Sciatic nerve (tissue), 2 donors: Measurements from ENCODE around the gene PPP2R5C. TPM values are rescaled to one million over a fixed set of nuclear protein-coding genes. Genes with fewer than 3 reads are reported as not detected.

ENCODE experiments used
- ATAC-seq: fragments of 200-7000 bp; cut with Tn5 transposase; one replicate; pipeline ENCODE4 v1.9.1; 2020; ENCODE audit warnings: mild to moderate bottlenecking, moderate library complexity
- DNase-seq: peaks from one replicate; pipeline ENCODE4 v3.0.0-alpha.2; 2020; ENCODE audit warnings: low spot score
- intact Hi-C: fragments of 100-400 bp; cut with DNase I; formaldehyde crosslinking; loops from one replicate; pipeline ENCODE4 v1.14.2; 2022
- total RNA-seq: library from RNA; stranded (reverse); fragmentation: NEBNext Ultra II Directional; extraction: Animal tissue kit (Norgen Biotek cat#: 25700); gene quantifications from one replicate; pipeline ENCODE4 v1.2.1, GENCODE V29; 2021
- donor health status: DM: no; HTN: no; CAD: no.
- donor health status: DM: no; HTN: no; CAD: no.

Gene PPP2R5C
- total RNA-seq, 1 donor from 2014 or later, result 144 TPM

DNA sequence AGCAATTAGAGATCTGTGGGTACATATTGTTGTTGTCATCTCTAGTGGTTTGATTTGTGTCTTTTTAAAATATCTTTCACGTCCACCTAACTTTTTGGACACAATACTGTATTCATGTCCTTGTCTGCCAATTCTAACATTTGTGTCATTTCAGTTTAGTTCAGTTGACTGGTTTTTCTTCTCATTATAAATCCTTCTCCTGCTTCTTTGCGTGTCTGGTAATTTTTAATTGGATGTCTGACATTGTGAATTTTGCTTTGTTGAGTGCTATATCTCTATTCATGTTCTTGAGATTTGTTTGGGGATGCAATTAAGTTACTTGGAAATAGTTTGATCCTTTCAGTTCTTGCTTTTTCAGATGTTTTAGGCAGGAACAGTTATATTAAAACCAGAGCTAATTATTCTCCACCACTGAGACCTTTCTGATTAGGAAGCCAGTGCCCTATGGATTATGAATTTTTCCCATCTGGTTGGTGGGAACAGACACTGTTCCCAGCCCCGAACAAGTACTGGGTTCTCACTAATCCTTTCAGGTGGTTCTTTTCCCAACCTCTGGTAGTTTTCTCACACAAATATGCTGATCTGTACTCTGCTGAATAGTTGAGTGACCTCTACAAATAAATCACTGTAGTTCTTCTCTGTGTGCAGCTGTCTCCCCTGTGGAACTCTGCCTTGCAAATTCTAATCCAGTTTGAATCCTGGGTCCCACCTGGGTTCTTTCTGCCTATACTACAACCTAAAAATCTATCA, 111.7 kb downstream of the PPP2R5C start:
- intact Hi-C loops, result no loop called here
- ATAC-seq, result no peak

DNA sequence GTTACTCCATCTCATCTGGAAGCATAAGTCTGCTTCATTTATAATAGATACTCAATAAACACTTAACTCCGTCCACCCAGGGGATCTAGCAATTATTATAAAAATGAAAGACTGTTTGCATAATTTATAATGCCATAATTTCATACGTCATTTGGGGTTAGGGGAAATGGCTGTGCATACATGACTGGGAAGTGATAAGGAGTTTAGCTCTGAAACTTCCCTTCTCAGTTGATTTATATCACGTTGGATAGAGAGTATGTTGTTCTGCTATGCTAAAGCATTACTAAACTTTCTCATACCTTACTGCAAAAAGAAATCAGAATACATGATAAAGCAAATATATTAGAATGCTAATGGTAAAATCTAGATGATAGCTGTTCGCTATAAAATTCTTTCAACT, 112.5 kb downstream of the PPP2R5C start:
- ATAC-seq, result no peak
- intact Hi-C loops, result no loop called here
- no peak for DNase-seq

More for the DNA sequence above, 111.7 kb downstream of the PPP2R5C start:
- DNase-seq, result no peak

DNA sequence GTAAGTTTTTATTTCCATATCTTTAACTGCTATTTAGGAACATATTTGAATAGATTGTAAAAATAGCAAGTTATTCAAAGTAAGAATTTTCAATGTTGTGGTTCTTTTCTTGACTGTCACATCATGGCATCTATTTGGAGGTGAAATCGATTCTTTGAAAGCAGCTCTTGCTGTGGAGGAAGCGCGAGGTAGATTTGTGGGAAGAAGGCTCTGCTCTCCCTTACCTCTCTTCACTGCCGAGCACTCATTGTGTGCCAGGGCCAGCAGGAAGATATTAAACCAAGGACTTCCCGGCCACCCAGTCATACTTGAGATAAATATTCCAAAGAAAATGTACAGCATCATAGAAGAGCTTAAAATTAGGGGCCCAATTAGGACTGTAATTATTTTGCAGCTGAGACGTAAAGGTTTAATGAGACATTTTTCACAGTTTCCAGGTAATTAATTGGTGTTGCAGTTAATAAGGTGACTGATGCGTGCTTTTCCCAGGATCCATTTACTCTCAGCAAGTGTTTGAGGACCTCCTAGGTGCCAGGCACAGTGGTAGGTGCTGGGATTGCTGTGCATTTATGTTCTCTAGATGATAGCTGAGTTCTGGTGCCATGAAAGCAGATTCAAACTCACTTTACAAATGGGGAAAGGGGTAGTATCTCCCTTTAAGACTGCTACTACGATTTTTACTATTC, 113.7 kb downstream of the PPP2R5C start:
- intact Hi-C loops, result no loop called here
- DNase-seq (no peak), ATAC-seq (no peak)

DNA sequence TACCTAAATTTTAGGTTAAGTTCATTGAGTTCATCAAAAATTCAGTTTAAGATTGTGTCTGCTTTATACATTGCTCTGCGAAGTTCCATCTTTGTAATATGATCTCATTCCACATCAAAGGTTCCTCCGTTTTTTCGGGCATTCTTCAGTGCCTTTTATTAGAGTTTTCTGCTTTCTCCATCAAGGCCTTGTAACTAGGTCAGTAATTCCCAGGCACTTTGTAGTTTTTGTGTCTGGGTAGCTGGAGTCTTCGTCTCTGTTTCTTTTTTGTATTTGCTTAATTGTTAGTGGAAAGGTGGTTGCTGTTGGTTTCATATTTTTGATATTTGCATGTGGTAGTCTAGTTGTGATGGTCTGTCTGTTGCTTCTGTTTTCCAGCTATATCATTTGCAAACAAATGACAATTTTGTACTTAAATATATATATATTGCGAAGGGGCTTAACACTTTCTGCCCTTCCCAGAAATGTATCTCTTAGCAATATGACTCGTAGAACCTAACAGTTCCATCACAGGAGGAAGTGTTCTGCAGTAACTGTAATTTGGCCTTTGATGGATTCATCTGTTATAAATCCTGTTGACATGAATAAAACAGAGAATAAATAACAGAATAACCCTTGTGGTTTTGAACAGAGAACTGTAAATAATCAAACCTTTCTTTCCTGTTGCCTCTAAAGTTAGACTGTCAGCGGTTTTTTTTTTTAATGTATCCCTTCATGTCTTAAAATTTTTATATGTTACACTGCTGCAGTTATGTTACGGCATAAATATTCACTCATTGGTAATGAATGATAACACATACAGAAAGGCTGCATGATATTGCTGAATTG, 114.4 kb downstream of the PPP2R5C start:
- DNase-seq (no peak), ATAC-seq (no peak)
- intact Hi-C loops, result no loop called here

DNA sequence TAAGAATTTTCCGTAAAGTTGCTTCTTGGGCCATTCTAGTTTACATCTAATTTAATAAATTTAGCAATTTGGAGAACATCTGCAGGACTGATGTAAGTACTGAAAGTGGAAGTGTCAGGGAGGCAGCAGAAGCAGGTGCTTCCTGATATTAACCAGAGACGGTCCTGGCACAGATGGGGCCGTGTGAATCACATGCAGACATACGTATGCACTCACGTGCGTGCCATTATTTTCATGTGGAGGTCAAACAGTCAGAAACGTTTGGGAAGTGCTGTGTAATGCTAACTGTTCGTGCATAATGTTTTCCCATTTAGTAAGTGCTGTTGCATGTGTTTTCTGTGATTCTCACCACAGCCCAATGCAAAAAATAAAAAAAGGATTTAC, 115.0 kb downstream of the PPP2R5C start:
- intact Hi-C loops, result no loop called here
- peak; percentile 78 for DNase-seq
- ATAC-seq, result peak; percentile 92

DNA sequence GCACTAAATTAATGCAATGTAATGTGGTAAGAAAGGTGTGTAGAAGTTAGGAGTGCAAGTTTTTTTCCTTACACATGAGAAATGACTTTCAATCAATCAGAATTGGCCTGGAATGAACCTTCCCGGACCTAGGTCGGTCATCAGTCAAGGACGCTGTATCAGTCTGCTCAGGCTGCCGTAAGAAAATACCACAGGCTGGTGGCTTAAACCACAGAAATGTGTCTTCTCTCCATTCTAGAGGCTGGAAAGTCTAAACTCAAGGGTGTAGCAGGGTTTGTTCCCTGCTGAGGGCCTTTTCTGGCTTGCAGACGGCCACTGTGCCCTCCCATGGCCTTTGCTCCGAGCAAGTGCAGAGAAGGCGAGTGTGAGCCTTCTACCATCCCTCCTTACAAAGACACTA, 116.3 kb downstream of the PPP2R5C start:
- ATAC-seq, result no peak
- intact Hi-C loops, result no loop called here
- no peak for DNase-seq

DNA sequence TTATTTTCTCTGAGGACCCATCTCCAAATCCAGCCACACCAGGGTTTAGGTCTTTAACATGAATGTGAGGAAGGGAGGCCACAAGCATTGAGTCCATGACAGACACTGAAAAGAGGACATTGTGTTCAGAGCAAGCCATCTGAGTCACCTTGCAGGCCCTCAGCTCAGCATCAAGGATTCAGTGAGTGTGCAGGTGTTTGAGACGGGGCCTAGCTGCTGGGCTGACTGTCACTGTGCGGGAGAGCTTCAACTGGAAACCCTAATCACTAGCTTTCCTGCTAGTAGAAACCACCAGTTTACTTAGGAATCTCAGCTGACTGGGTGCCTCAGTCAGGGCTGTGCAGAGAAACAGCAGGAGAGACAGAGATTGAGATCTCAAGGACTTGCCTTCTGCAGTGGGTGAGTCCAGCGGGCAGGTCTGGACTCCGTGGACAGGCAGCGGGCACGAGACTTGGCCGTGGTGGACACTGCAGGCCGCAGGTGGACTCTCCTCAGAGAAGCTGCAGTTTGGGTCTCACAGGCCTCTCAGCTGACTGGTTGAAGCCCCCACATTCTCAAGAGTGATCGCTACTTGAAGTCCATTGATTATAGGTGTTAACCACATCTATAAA, 116.8 kb downstream of the PPP2R5C start:
- no peak for DNase-seq
- no peak for ATAC-seq
- intact Hi-C loops, result no loop called here

DNA sequence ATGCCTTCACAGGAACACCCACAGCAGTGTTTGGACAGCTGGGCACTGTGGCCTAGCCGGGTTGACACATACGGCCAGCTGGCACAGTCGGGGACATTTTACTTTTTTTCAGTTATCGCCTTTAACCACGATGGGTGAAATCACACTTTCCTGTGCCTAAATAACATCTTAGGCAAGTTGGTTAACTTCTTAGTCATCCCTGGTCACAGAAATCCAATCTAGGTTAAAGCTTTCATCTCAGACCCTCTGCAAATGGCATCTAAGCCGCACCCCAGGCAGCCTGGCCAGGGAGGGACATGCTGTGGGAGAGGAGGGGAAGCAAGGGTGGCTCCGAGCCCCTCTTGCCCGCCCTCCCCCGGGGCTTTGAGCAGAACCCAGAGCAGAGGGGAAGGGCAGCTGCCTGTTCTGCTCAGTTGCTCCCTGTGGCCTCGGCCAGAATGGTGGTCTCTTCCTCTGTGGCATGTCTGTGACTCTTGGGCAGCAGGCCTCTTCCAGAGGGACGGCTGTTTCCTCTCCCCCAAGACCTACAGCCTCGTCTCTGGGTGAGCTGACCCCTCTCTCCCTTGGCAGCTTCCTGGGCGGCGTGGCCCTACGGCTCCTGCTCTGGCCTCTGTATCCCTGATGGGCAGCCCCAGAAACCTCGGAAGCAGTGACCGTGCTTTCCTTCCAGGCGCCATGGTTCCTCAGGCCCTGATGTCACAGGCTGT, 117.5 kb downstream of the PPP2R5C start:
- intact Hi-C loops, result no loop called here
- ATAC-seq (no peak), DNase-seq (no peak)

DNA sequence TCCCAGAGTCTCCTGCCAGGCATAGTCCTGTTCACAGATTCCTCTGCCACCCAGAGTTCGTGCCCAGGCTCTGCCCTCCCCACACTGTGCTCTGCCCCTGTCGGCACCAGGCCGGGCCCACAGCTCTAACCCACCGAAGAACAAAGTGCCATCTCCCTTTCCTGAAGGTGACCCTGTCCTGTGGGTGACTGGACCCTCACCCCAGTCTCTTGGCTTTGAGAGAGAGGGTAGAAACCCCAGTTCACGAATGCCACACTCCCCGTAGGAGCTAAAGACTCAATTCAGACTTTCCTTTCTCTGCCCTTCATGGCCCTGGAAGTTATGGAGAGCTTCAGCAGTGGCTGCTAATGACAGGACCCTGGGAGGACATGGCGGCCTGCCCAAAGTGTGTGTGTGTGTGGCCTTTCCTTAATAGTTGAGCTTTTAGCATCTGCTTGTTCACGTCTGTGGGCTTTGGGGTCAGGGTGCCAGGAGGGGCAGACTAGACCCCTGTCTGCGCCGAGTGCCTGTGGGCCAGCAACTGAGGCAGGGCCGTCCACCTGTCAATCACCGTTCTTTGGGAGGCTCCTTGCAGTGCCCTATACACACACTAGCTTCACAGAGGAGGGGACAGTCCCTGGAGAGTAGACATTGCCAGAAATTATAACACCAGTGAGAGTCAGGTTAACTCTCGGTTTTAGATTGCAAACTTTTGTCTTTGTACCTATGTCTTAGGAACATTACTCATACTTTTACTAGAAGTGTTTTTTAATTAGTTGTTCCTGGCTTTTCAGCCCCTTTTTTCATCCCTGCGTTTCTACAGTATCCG, 118.2 kb downstream of the PPP2R5C start:
- DNase-seq (no peak), ATAC-seq (no peak)
- intact Hi-C loops, result no loop called here

DNA sequence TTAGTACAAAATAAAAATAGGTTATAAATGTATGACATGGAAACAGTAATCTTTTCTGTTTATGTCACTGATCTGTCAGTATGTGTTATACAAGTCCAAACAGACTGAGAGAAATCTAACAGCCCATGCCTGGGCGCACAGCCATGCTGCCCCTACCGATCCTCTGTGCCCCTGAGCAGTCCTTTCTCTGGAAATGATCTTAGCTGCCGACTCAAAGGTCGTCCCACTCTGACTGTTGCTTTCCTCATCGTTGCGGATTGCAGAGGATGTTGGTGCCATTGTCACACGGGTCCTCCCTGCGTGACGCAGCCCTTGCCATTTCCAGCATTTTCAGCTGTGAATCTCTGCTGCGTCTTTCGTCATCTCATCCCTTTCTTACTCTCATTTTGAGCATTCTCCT, 119.9 kb downstream of the PPP2R5C start:
- intact Hi-C loops, result no loop called here
- ATAC-seq (no peak), DNase-seq (no peak)

DNA sequence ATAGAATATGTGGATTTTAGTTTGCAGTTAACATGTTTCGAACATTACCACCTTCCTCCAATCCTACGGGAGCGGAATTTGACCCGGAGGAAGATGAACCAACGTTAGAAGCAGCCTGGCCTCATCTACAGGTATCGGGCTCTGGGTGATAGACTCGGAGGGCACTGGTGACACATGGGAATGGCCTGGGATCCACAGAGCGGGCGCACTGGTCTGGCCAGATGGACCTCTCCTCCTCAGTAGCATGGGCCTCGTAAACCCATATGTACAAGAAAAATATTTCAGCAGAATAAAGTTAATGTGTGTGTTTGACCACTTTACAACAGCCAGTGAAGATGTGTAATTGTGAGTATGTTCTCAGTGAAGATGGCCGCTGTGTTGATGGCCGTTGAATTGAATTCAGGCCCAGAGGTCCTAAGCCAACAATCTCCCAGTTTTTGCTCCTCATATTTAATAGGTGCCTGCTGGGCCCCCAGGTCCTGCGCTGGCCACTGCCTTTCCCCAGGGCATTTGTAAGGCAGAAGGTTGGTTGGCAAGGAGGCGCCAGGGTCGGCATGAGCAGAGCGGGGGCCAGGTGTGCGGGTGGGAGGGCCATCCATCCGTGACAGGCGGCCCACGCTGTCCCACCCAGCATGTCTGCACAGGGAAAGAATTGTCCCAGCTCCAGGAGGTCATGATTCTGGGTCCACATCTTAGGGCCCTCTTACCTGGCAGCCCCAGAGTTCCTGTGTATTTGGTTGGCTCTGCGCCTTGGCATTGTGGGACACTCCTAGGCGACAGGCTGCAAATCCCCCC, 120.8 kb downstream of the PPP2R5C start:
- ATAC-seq (no peak), DNase-seq (no peak)
- intact Hi-C loops, result no loop called here

DNA sequence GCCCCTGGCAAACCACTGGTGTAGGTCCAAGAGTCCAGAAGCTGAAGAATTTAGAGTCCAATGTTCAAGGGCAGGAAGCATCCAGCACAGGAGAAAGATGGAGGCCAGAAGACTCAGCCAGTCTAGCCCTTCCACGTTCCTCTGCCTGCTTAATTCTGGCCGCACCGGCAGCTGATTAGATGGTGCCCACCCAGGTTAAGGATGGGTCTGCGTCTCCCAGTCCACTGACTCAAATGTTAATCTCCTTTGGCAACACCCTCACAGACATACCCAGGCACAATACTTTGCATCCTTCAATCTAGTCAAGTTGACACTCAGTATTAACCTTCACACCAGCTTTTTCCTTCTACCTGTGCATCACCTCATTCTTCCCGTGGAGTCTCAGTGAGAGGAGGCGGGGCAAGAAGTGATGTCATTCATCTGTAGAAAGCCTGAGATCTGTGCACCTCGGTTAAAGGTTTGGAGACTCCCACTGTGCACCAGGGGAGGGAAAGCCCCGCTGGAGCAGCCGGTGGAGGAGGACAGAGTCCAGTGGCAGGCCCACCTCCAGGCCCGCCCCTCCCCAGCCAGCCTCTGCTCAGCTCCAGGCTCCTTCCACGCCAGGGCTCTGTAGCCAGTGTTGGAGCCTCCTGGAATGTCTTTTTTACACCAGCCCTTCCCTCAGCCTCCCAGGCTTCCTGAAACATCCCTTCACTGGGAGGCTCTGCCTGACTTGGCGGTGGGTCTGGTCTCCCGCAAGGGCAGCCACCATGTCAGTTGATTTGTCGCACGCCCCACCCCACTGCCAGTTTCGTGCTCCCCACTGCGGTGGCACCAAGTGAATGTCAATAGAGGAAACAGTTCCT, 122.8 kb downstream of the PPP2R5C start:
- no peak for ATAC-seq
- DNase-seq, result no peak
- intact Hi-C loops, result no loop called here

DNA sequence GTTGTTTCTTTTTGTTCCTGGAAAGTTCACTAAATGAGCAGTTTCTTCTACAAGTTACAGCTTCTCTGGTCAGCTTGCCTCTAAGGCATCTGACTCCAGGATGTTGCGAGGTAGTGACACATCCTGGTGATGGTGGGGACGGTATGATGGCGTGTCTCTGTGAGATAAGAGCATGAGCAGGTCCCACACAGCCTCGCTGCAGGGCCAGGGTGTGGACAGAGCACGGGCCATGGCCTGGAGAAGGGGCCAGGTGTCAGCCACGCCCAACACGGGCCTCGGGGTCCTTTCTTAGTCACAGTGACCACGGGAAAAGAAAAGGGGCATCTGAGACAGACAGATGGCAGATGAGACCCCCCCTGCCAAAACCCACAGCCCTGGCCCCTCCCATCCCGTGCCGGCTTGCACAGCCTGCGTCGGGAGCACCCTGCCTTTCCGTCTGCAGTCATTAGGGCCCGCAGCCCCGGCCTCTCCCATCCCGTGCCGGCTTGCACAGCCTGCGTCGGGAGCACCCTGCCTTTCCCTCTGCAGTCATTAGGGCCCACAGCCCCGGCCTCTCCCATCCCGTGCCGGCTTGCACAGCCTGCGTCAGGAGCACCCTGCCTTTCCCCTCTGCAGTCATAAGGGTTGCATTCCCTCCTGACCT, 123.5 kb downstream of the PPP2R5C start:
- DNase-seq, result no peak
- intact Hi-C loops, result no loop called here

DNA sequence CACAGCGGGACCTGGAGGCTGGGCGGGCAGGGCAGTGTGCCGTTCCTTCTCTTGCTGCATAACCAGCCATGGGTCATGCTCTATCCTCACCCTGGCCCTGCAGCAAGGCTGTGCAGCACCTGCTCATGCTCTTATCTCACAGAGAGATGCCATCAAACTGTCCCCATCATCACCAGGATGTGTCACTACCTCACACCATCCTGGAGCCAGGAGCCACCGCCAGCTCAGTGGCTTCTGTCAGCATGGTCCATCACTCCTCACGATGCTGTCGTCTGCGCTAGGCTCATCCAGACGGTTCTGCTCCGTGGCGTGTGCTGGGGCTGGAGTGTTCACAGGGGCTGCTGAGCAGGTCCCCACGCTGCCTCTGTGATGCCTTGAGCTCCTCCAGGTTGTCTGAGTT, 125.7 kb downstream of the PPP2R5C start:
- DNase-seq (no peak), ATAC-seq (no peak)
- intact Hi-C loops, result no loop called here

More for the DNA sequence above, 123.5 kb downstream of the PPP2R5C start:
- peak; percentile 64 for ATAC-seq

DNA sequence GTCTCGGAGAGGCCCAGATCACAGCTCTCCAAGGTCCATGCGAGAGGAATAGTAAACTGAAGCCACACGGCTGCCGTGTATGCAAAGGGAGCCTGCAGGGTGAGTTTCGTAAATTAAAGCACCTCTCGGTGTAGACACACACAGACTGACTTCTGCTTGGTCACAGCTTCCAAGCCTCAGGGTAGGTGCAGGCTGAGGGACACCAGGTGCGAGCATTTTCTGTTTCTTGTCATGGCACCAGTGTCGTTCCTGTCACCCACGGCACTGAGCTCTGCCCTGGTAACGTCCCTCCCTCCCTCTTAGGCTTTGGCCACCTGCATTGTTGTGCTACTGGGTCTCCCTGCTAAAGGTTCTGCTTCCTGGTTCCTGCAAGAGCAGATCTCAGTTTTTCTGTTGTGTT, 126.7 kb downstream of the PPP2R5C start:
- intact Hi-C loops, result no loop called here
- no peak for ATAC-seq

DNA sequence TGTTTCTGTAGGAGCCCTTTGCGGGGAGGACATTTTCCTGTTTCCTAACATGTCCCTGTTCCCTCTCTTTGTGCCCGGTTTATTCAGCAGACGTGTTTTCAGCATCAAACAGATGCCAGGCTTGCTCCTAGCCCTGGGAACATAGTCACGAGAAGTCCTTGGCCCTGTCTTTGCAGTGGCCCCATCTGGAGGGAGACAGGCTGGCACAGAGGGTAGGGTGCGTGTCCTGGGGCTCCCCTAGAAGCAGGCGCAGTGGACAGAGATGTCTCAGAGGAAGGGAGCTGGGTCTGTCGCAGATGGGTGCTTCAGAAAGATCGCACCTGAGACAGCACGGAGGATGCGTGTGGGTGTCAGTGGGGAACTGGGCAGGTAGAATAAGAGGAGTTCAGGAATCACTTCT, 127.9 kb downstream of the PPP2R5C start:
- intact Hi-C loops, result no loop called here
- no peak for ATAC-seq

More for the DNA sequence above, 126.7 kb downstream of the PPP2R5C start:
- no peak for DNase-seq

More for the DNA sequence above, 127.9 kb downstream of the PPP2R5C start:
- DNase-seq, result no peak
